Immature natural killer cell (primary cell): Measurements from ENCODE around the gene SYNE4. TPM values are rescaled to one million over a fixed set of nuclear protein-coding genes. Genes with fewer than 3 reads are reported as not detected.

ENCODE experiments used
- DNase-seq, 3 donors: peaks; one replicate each; pipeline ENCODE4 v3.0.0; 2022; ENCODE audit warnings: mixed read lengths in 1 of 3
- H3K27ac Mint-ChIP-seq, 6 donors: one replicate each; pipeline ENCODE4 v1.8.0; 2020; ENCODE audit warnings: mixed read lengths in 6 of 6, mild to moderate bottlenecking in 5 of 6, inconsistent platforms in 4 of 6, moderate library complexity in 3 of 6
- H3K27me3 Mint-ChIP-seq, 3 donors: one replicate each; pipeline ENCODE4 v1.8.0; 2020 to 2021; ENCODE audit warnings: low read depth in 3 of 3, mild to moderate bottlenecking in 3 of 3, mixed read lengths in 3 of 3, moderate library complexity in 3 of 3, inconsistent platforms in 1 of 3
- H3K36me3 Mint-ChIP-seq, 3 donors: one replicate each; pipeline ENCODE4 v1.8.0; 2020; ENCODE audit warnings: mixed read lengths in 3 of 3, inconsistent platforms in 2 of 3, mild to moderate bottlenecking in 2 of 3
- H3K4me1 Mint-ChIP-seq, 2 donors: one replicate each; pipeline ENCODE4 v1.8.0; 2020; ENCODE audit warnings: inconsistent platforms in 2 of 2, mild to moderate bottlenecking in 2 of 2, mixed read lengths in 2 of 2, moderate library complexity in 1 of 2
- H3K4me3 Mint-ChIP-seq, 5 donors: one replicate each; pipeline ENCODE4 v1.8.0; 2020; ENCODE audit warnings: mild to moderate bottlenecking in 5 of 5, mixed read lengths in 5 of 5, inconsistent platforms in 3 of 5, moderate library complexity in 3 of 5
- H3K9me3 Mint-ChIP-seq, 6 donors: one replicate each; pipeline ENCODE4 v1.8.0; 2020; ENCODE audit warnings: mild to moderate bottlenecking in 6 of 6, mixed read lengths in 6 of 6, inconsistent platforms in 4 of 6, moderate library complexity in 3 of 6
- polyA plus RNA-seq, 3 donors: library from polyadenylated mRNA; unstranded; fragments of 300-500 nt; fragmentation: Illumina TruSeq; gene quantifications; one replicate each; pipeline ENCODE4 v1.2.3, GENCODE V29; 2021

SYNE4 gene
- polyA plus RNA-seq, 3 donors from 2014 or later, result not detected

- DNase-seq, result no peak
- Mint-ChIP-seq H3K36me3 (no peaks in the 10 kb centered on the region), H3K4me1 (peaks cover 46 to 51% of the 10 kb centered on the region in 2 donors), H3K9me3 (no peaks in the 10 kb centered on the region), H3K27me3 (peaks cover 6 to 8% (median 7%) of the 10 kb centered on the region in 3 donors), H3K27ac (peak overlapping the region; percentile 91 to 99 (median 95)), H3K4me3 (peak overlapping the region; percentile 90 to 98 (median 96))
These were observed 4.8 kb upstream of the SYNE4 start for GRCh38 chr19:36013280-36014011.

GRCh38 chr19:36010402-36010801, 1.8 kb upstream of the SYNE4 start:
- Mint-ChIP-seq H3K4me1 (peaks cover 44 to 46% of the 10 kb centered on the region in 2 donors), H3K36me3 (no peaks in the 10 kb centered on the region), H3K9me3 (no peaks in the 10 kb centered on the region), H3K27me3 (peaks cover 5 to 8% (median 6%) of the 10 kb centered on the region in 3 donors), H3K4me3 (no peak overlapping the region), H3K27ac (no peak overlapping the region)
- DNase-seq, result no peak

- H3K27ac Mint-ChIP-seq, result peak overlapping the region in 2 of 6 donors; percentile 40 to 44
- H3K27me3 Mint-ChIP-seq, result peaks cover 5 to 8% (median 6%) of the 10 kb centered on the region in 3 donors
- H3K4me1 Mint-ChIP-seq, result peaks cover 40 to 42% of the 10 kb centered on the region in 2 donors
- H3K36me3 Mint-ChIP-seq, result no peaks in the 10 kb centered on the region
- no peak for DNase-seq
- no peaks in the 10 kb centered on the region for H3K9me3 Mint-ChIP-seq
- peak overlapping the region; percentile 39 to 69 (median 63) for H3K4me3 Mint-ChIP-seq
These were observed 1.2 kb upstream of the SYNE4 start for GRCh38 chr19:36009633-36010379.

GRCh38 chr19:36009220-36009619, 607 bp upstream of the SYNE4 start:
- Mint-ChIP-seq H3K9me3 (no peaks in the 10 kb centered on the region), H3K4me1 (peaks cover 34 to 36% of the 10 kb centered on the region in 2 donors), H3K4me3 (peak overlapping the region; percentile 39 to 69 (median 63)), H3K27me3 (peaks cover 4 to 8% (median 6%) of the 10 kb centered on the region in 3 donors), H3K36me3 (no peaks in the 10 kb centered on the region), H3K27ac (peak overlapping the region in 1 of 6 donors; percentile 44)
- peak in 2 of 3 donors; percentile 26 to 38 for DNase-seq

GRCh38 chr19:36006955-36007354, 1.7 kb downstream of the SYNE4 start:
- no peaks in the 10 kb centered on the region for H3K36me3 Mint-ChIP-seq
- H3K27me3 Mint-ChIP-seq, result peaks cover 0 to 4% (median 4%) of the 10 kb centered on the region in 3 donors
- no peak for DNase-seq
- H3K27ac Mint-ChIP-seq, result no peak overlapping the region
- peaks cover 11 to 20% of the 10 kb centered on the region in 2 donors for H3K4me1 Mint-ChIP-seq
- H3K9me3 Mint-ChIP-seq, result no peaks in the 10 kb centered on the region
- no peak overlapping the region for H3K4me3 Mint-ChIP-seq

- Mint-ChIP-seq H3K27me3 (peaks cover 0 to 1% (median 0%) of the 10 kb centered on the region in 3 donors), H3K36me3 (peaks cover 0 to 4% (median 0%) of the 10 kb centered on the region in 3 donors), H3K9me3 (no peaks in the 10 kb centered on the region), H3K4me3 (no peak overlapping the region), H3K27ac (peak overlapping the region in 1 of 6 donors; percentile 55), H3K4me1 (peaks cover 6 to 7% of the 10 kb centered on the region in 2 donors)
- DNase-seq, result no peak
These were observed 5.3 kb downstream of the SYNE4 start for GRCh38 chr19:36003284-36003683.

GRCh38 chr19:36001605-36002004, 7.0 kb downstream of the SYNE4 start:
- no peak for DNase-seq
- Mint-ChIP-seq H3K4me1 (peaks cover 17 to 19% of the 10 kb centered on the region in 2 donors), H3K27me3 (peaks cover 0 to 1% (median 0%) of the 10 kb centered on the region in 3 donors), H3K27ac (peak overlapping the region in 1 of 6 donors; percentile 64), H3K4me3 (no peak overlapping the region), H3K9me3 (no peaks in the 10 kb centered on the region), H3K36me3 (peaks cover 0 to 5% (median 4%) of the 10 kb centered on the region in 3 donors)

GRCh38 chr19:35996777-35997176, 11.8 kb downstream of the SYNE4 start:
- Mint-ChIP-seq H3K36me3 (peaks cover 0 to 5% (median 4%) of the 10 kb centered on the region in 3 donors), H3K27me3 (peaks cover 4% of the 10 kb centered on the region in 3 donors), H3K27ac (peak overlapping the region in 5 of 6 donors; percentile 12 to 88 (median 66)), H3K4me3 (peak overlapping the region; percentile 83 to 91 (median 89)), H3K4me1 (peaks cover 31 to 41% of the 10 kb centered on the region in 2 donors), H3K9me3 (no peaks in the 10 kb centered on the region)
- DNase-seq, result no peak

GRCh38 chr19:35995048-35995993, 13.3 kb downstream of the SYNE4 start, which contains the start of gene SDHAF1:
Gene SDHAF1 (plus strand): TSS chr19:35995188. CDS start chr19:35995275, 87 bp downstream.
- Mint-ChIP-seq H3K9me3 (no peaks in the 10 kb centered on the region), H3K27ac (peak within 1 kb of the TSS; percentile 91 to 98 (median 95)), H3K4me1 (peaks cover 29 to 41% of the 10 kb centered on the region in 2 donors), H3K36me3 (peaks cover 0 to 5% (median 0%) of the 10 kb centered on the region in 3 donors), H3K4me3 (peak within 1 kb of the TSS; percentile 91 to 96 (median 94)), H3K27me3 (peaks cover 4% of the 10 kb centered on the region in 3 donors)
- peak; percentile 95 to 96 (median 95) for DNase-seq

GRCh38 chr19:35993923-35994598, 14.6 kb downstream of the SYNE4 start:
- Mint-ChIP-seq H3K27ac (peak overlapping the region; percentile 71 to 91 (median 76)), H3K36me3 (peaks cover 0 to 5% (median 0%) of the 10 kb centered on the region in 3 donors), H3K4me1 (peaks cover 29 to 35% of the 10 kb centered on the region in 2 donors), H3K9me3 (no peaks in the 10 kb centered on the region), H3K4me3 (peak overlapping the region; percentile 58 to 78 (median 72)), H3K27me3 (peaks cover 4 to 8% (median 7%) of the 10 kb centered on the region in 3 donors)
- DNase-seq, result no peak

GRCh38 chr19:35992907-35993765, 15.5 kb downstream of the SYNE4 start:
- Mint-ChIP-seq H3K9me3 (no peaks in the 10 kb centered on the region), H3K27ac (peak overlapping the region in 3 of 6 donors; percentile 38 to 66 (median 40)), H3K27me3 (peaks cover 4 to 11% (median 9%) of the 10 kb centered on the region in 3 donors), H3K4me1 (peaks cover 29 to 35% of the 10 kb centered on the region in 2 donors), H3K4me3 (peak overlapping the region in 1 of 5 donors; percentile 33), H3K36me3 (peaks cover 0 to 5% (median 0%) of the 10 kb centered on the region in 3 donors)
- no peak for DNase-seq
